Esophagus squamous epithelium (tissue), 4 donors: ENCODE results near the gene DOK6.

Experiments used
- POLR2A ChIP-seq, 4 donors: fragments of 450-650 bp; IDR thresholded peaks; one replicate each; pipeline ENCODE4 v1.6.1; 2017; ENCODE audit warnings: antibody characterized with exemption in 4 of 4, mild to moderate bottlenecking in 4 of 4, moderate library complexity in 3 of 4
- TF ChIP-seq, protein P1 (sequence below), 6 experiments: fragments of 450-650 bp in 4 of 6; fragments of 200-600 bp in 2 of 6; sonication (generic) in 2 of 6; IDR thresholded peaks; one replicate each; pipeline ENCODE4 v1.5.1; 2016 to 2019; ENCODE audit warnings: antibody characterized with exemption in 6 of 6, mild to moderate bottlenecking in 4 of 6, moderate library complexity in 4 of 6

DNA sequence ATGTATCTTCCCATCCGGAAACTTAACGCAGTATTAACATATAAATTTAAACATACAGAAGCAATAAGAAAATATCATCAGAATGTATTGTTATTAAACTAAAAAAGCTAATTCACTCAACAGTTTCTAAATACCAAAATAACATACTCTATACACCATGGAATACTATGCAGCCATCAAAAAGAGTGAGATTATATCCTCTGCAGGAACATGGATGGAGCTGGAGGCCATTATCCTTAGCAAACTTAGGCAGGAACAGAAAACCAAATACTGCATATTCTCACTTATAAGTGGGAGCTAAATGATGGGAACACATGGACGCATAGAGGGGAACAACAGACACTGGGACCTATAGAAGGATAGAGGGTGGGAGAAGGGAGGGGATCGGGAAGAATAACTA, 419.9 kb downstream of the DOK6 start:
- TF ChIP-seq, protein P1, sequence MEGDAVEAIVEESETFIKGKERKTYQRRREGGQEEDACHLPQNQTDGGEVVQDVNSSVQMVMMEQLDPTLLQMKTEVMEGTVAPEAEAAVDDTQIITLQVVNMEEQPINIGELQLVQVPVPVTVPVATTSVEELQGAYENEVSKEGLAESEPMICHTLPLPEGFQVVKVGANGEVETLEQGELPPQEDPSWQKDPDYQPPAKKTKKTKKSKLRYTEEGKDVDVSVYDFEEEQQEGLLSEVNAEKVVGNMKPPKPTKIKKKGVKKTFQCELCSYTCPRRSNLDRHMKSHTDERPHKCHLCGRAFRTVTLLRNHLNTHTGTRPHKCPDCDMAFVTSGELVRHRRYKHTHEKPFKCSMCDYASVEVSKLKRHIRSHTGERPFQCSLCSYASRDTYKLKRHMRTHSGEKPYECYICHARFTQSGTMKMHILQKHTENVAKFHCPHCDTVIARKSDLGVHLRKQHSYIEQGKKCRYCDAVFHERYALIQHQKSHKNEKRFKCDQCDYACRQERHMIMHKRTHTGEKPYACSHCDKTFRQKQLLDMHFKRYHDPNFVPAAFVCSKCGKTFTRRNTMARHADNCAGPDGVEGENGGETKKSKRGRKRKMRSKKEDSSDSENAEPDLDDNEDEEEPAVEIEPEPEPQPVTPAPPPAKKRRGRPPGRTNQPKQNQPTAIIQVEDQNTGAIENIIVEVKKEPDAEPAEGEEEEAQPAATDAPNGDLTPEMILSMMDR (IDR thresholded peaks at IDR 0.05), result no peak
- no peak for TF ChIP-seq POLR2A (IDR thresholded peaks at IDR 0.05)
